ENCODE data around the gene CDPF1. TPM values are rescaled to one million over a fixed set of nuclear protein-coding genes. Genes with fewer than 3 reads are reported as not detected.

CDPF1 gene
- total RNA-seq, 2 donors from 2014 or later: 8.1 to 12.4 TPM

DNA sequence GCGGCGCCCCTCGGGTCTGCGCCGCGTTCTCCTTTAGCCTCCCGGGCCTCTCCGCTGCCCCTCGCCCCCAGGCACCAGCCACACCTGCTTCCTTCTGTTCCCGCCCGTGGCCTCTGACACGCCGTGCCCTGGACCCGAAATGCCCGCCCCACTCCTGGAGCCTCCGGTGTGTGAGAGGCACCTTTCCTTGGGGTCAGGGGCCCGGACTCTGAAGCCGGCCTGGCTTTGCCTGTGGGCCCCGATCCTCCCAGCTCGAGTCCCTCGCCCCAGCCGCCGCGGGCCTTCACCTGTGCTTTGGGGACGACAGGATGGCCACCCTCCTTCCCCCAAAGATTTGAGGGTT, 661 bp upstream of the CDPF1 start:
- Histone ChIP-seq H3K27ac (peak overlapping the region in 1 of 2 donors; percentile 67), H3K9me3 (no peaks in the 10 kb centered on the region), H3K4me1 (ENCODE audit: control insufficient read depth in 1 of 2, low read depth in 2 of 2) (peaks cover 5 to 20% of the 10 kb centered on the region in 2 donors), H3K4me3 (peak overlapping the region; percentile 75), H3K27me3 (replicated peaks; ENCODE audit: insufficient read depth) (no peaks in the 10 kb centered on the region), H3K36me3 (no peaks in the 10 kb centered on the region)
- no peak for TF ChIP-seq CTCF (IDR thresholded peaks at IDR 0.05)
- no peak for DNase-seq (ENCODE audit: low spot score)
- ATAC-seq (ENCODE audit: insufficient number of reproducible peaks, low FRiP score, low read depth): no peak

- Histone ChIP-seq H3K27me3 (replicated peaks; ENCODE audit: insufficient read depth) (no peaks in the 10 kb centered on the region), H3K9me3 (no peaks in the 10 kb centered on the region), H3K4me1 (ENCODE audit: control insufficient read depth in 1 of 2, low read depth in 2 of 2) (peaks cover 5 to 20% of the 10 kb centered on the region in 2 donors), H3K27ac (no peak overlapping the region), H3K4me3 (no peak overlapping the region), H3K36me3 (no peaks in the 10 kb centered on the region)
- TF ChIP-seq CTCF (IDR thresholded peaks at IDR 0.05): no peak
- no peak for ATAC-seq (ENCODE audit: insufficient number of reproducible peaks, low FRiP score, low read depth)
- no peak for DNase-seq (ENCODE audit: low spot score)
These were observed 2.6 kb downstream of the CDPF1 start for GRCh38 chr22:46247443-46247975.

DNA sequence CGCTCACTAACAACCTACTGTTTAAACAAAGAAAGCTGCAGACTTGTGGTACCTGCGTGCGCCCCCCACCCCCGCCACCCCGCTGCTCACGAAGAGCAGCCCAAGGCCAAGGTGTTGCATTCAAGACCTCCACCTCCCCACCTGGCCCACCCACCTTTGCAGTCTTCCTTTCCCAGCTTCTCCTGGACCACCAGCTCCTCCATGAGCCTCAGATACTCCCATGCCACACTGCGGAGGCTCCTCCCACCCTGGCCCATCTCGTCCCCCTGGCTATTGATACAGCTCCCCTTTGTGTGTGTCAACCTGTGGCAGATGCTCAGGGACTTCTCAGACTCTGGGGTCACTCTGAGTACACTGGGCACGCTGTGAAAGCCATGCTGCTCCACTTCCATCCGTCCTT, 3.9 kb downstream of the CDPF1 start:
- H3K4me1 ChIP-seq (ENCODE audit: control insufficient read depth in 1 of 2, low read depth in 2 of 2): peaks cover 5 to 14% of the 10 kb centered on the region in 2 donors
- DNase-seq (ENCODE audit: low spot score) (no peak), ATAC-seq (ENCODE audit: insufficient number of reproducible peaks, low FRiP score, low read depth) (no peak)
- H3K4me3 ChIP-seq: no peak overlapping the region
- no peak overlapping the region for H3K27ac ChIP-seq
- H3K36me3 ChIP-seq: no peaks in the 10 kb centered on the region
- H3K27me3 ChIP-seq (replicated peaks; ENCODE audit: insufficient read depth): no peaks in the 10 kb centered on the region
- no peaks in the 10 kb centered on the region for H3K9me3 ChIP-seq
- no peak for TF ChIP-seq CTCF (IDR thresholded peaks at IDR 0.05)

GRCh38 chr22:46245511-46245910, 4.6 kb downstream of the CDPF1 start:
- Histone ChIP-seq H3K9me3 (no peaks in the 10 kb centered on the region), H3K4me1 (ENCODE audit: control insufficient read depth in 1 of 2, low read depth in 2 of 2) (peaks cover 5 to 8% of the 10 kb centered on the region in 2 donors), H3K4me3 (no peak overlapping the region), H3K27me3 (replicated peaks; ENCODE audit: insufficient read depth) (no peaks in the 10 kb centered on the region), H3K36me3 (no peaks in the 10 kb centered on the region), H3K27ac (no peak overlapping the region)
- no peak for ATAC-seq (ENCODE audit: insufficient number of reproducible peaks, low FRiP score, low read depth)
- DNase-seq (ENCODE audit: low spot score): no peak
- no peak for TF ChIP-seq CTCF (IDR thresholded peaks at IDR 0.05)

DNA sequence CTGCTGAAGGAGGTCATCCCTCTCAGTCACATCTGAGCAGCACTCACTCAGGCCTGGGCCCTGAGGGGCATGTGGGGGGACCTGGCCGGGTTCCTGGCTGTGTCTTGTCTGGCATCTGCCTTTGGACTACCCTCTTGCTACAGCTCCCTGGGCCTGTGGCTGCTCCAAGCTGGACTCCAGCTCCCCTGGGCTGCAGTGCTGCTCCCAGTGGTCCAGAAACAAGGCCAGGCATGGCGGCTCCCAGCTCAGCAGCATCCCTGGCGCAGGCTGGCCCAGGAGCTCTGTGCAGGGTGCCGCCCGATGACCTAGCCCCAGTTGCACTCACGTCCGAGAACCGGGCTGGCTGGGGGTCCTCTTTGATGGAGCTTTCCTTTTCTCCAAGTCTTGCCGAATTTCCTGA, 5.3 kb downstream of the CDPF1 start:
- no peak for TF ChIP-seq CTCF (IDR thresholded peaks at IDR 0.05)
- Histone ChIP-seq H3K27ac (no peak overlapping the region), H3K4me3 (no peak overlapping the region), H3K9me3 (no peaks in the 10 kb centered on the region), H3K36me3 (no peaks in the 10 kb centered on the region), H3K27me3 (replicated peaks; ENCODE audit: insufficient read depth) (no peaks in the 10 kb centered on the region), H3K4me1 (ENCODE audit: control insufficient read depth in 1 of 2, low read depth in 2 of 2) (peaks cover 5 to 8% of the 10 kb centered on the region in 2 donors)
- ATAC-seq (ENCODE audit: insufficient number of reproducible peaks, low FRiP score, low read depth) (no peak), DNase-seq (ENCODE audit: low spot score) (no peak)
